Measurements from ENCODE around the gene LRP8.

- no peak for TF ChIP-seq CTCF (IDR thresholded peaks at IDR 0.05; ENCODE audit: insufficient read depth, low read depth, low read length)
- TF ChIP-seq EZH2 (IDR thresholded peaks at IDR 0.05; ENCODE audit: insufficient read depth, low read length): no peak
Measured at GRCh38 chr1:53324728-53325297, 3.1 kb downstream of the LRP8 start.

All from astrocyte (in vitro differentiated cells and primary cell).